HG03066 (cell line): ENCODE measurements around the gene ALDH1B1.
"Not testable (repeated sequence)": the region's sequence is repeated elsewhere in the genome, so short reads cannot be mapped to it uniquely, and the experiment has no call there.

ENCODE experiments used
- ATAC-seq: cut with Tn5 transposase; IDR thresholded peaks from one replicate; pipeline ENCODE4 v1.9.1; 2021; ENCODE audit warnings: low read depth; ENCODE audit not compliant: unreplicated experiment

ALDH1B1 gene

GRCh38 chr9:38385896-38386295 is 6.6 kb upstream of the ALDH1B1 start:
- no peak for ATAC-seq

- no peak for ATAC-seq
Observed at GRCh38 chr9:38386319-38386895, 6.1 kb upstream of the ALDH1B1 start.

GRCh38 chr9:38387066-38387465 is 5.4 kb upstream of the ALDH1B1 start:
- no peak for ATAC-seq

GRCh38 chr9:38387751-38388150 is 4.8 kb upstream of the ALDH1B1 start:
- ATAC-seq, result no peak

- ATAC-seq, result no peak
Observed at GRCh38 chr9:38388283-38389223, 3.9 kb upstream of the ALDH1B1 start.

- ATAC-seq, result no peak
Observed at GRCh38 chr9:38389313-38389712, 3.2 kb upstream of the ALDH1B1 start.

GRCh38 chr9:38390442-38390841 is 2.1 kb upstream of the ALDH1B1 start:
- ATAC-seq, result no peak

- no peak for ATAC-seq
Observed at GRCh38 chr9:38390851-38391250, 1.7 kb upstream of the ALDH1B1 start.

GRCh38 chr9:38391278-38392118 is 1.0 kb upstream of the ALDH1B1 start:
- ATAC-seq, result no peak

GRCh38 chr9:38393128-38393796 is 760 bp downstream of the ALDH1B1 start:
- ATAC-seq, result peak; percentile 5

GRCh38 chr9:38394416-38394815 is 1.9 kb downstream of the ALDH1B1 start:
- no peak for ATAC-seq

GRCh38 chr9:38395653-38396370 is 3.3 kb downstream of the ALDH1B1 start:
- no peak for ATAC-seq

- no peak for ATAC-seq
Observed at GRCh38 chr9:38396371-38396671, 3.8 kb downstream of the ALDH1B1 start.

- not testable (repeated sequence) for ATAC-seq
Observed at GRCh38 chr9:38399191-38399590, 6.7 kb downstream of the ALDH1B1 start.

- ATAC-seq, result no peak
Observed at GRCh38 chr9:38401994-38402393, 9.5 kb downstream of the ALDH1B1 start.

GRCh38 chr9:38404314-38404713 is 11.8 kb downstream of the ALDH1B1 start:
- no peak for ATAC-seq

- no peak for ATAC-seq
Observed at GRCh38 chr9:38405785-38406184, 13.3 kb downstream of the ALDH1B1 start.

GRCh38 chr9:38406476-38407186 is 14.1 kb downstream of the ALDH1B1 start:
- ATAC-seq, result no peak

- ATAC-seq, result no peak
Observed at GRCh38 chr9:38408719-38409118, 16.2 kb downstream of the ALDH1B1 start.
